ENCODE measurements around the gene EXOC6.

- TF ChIP-seq GATA2 (IDR thresholded peaks at IDR 0.05; ENCODE audit: low read depth, low read length) (no peak), GATA3 (IDR thresholded peaks at IDR 0.05; ENCODE audit: low read depth, low read length) (no peak)
Observed at GRCh38 chr10:93091960-93092359, 243.6 kb downstream of the EXOC6 start.
